Measurements from ENCODE around the gene TUBA4B.

The TUBA4B gene

GRCh38 chr2:219218732-219219701, 34.0 kb upstream of the TUBA4B start, which contains the start of gene ABCB6:
Gene ABCB6 (minus strand): TSS chr2:219218958. CDS start chr2:219218673, 285 bp downstream.
- DNase-seq (ENCODE audit: low read depth in 2 of 2) = peak; percentile 87

- no peak for DNase-seq (ENCODE audit: low read depth in 2 of 2)
These were observed 33.1 kb upstream of the TUBA4B start for GRCh38 chr2:219219784-219220532.

- no peak for DNase-seq (ENCODE audit: low read depth in 2 of 2)
These were observed 32.2 kb upstream of the TUBA4B start for GRCh38 chr2:219220652-219221402.

- DNase-seq (ENCODE audit: low read depth in 2 of 2) = no peak
These were observed 31.0 kb upstream of the TUBA4B start for GRCh38 chr2:219221957-219222518.

GRCh38 chr2:219223831-219224610, 29.0 kb upstream of the TUBA4B start:
- no peak for DNase-seq (ENCODE audit: low read depth in 2 of 2)

- DNase-seq (ENCODE audit: low read depth in 2 of 2) = no peak
These were observed 27.7 kb upstream of the TUBA4B start for GRCh38 chr2:219225350-219225749.

GRCh38 chr2:219228041-219228910, 24.8 kb upstream of the TUBA4B start:
- no peak for DNase-seq (ENCODE audit: low read depth in 2 of 2)

- no peak for DNase-seq (ENCODE audit: low read depth in 2 of 2)
These were observed 24.1 kb upstream of the TUBA4B start for GRCh38 chr2:219228911-219229304.

GRCh38 chr2:219229305-219230058, 23.6 kb upstream of the TUBA4B start, which contains the start of the genes ANKZF1 and ATG9A:
Gene ANKZF1 (plus strand): TSS chr2:219229806. CDS start chr2:219230258, 452 bp downstream.
Gene ATG9A (minus strand): TSS chr2:219229636. CDS start chr2:219228024, 1,612 bp downstream.
- peak; percentile 95 to 99 for DNase-seq (ENCODE audit: low read depth in 2 of 2)

GRCh38 chr2:219230059-219230540, 22.9 kb upstream of the TUBA4B start:
- peak; percentile 44 to 58 for DNase-seq (ENCODE audit: low read depth in 2 of 2)

- no peak for DNase-seq (ENCODE audit: low read depth in 2 of 2)
These were observed 18.7 kb upstream of the TUBA4B start for GRCh38 chr2:219234331-219234730.

- no peak for DNase-seq (ENCODE audit: low read depth in 2 of 2)
These were observed 9.7 kb upstream of the TUBA4B start for GRCh38 chr2:219243291-219243761.

GRCh38 chr2:219244789-219245147, 8.3 kb upstream of the TUBA4B start:
- DNase-seq (ENCODE audit: low read depth in 2 of 2) = no peak

- peak; percentile 85 to 89 for DNase-seq (ENCODE audit: low read depth in 2 of 2)
These were observed 7.7 kb upstream of the TUBA4B start, which contains the start of the genes GLB1L and STK16 for GRCh38 chr2:219245148-219245898. Gene GLB1L (minus strand): TSS chr2:219245444. CDS start chr2:219243573, 1,871 bp downstream. Gene STK16 (plus strand): TSS chr2:219245479. CDS start chr2:219246000, 521 bp downstream.

GRCh38 chr2:219245899-219246230, 7.2 kb upstream of the TUBA4B start:
- DNase-seq (ENCODE audit: low read depth in 2 of 2) = no peak

- no peak for DNase-seq (ENCODE audit: low read depth in 2 of 2)
These were observed 6.5 kb upstream of the TUBA4B start for GRCh38 chr2:219246559-219246958.

Data from stimulated activated CD4-positive, alpha-beta T cell treated with anti-CD3 and anti-CD28 coated beads, Interleukin-4, amount 100 ng/mL, for 48 hours (primary cell).